Measurements from ENCODE around the gene MSLN.

GRCh38 chr16:813204-813915 lies 52.8 kb downstream of the MSLN start:
- peak; percentile 29 to 44 (median 40) for TF ChIP-seq CTCF (IDR thresholded peaks at IDR 0.05)
- no peak for TF ChIP-seq POLR2A (IDR thresholded peaks at IDR 0.05)
